OCI-LY3 (cell line): Measurements from ENCODE around the gene METTL18.

Source experiments
- EZH2phosphoT487 ChIP-seq: fragments of 200-600 bp; shearing (Covaris generic); IDR thresholded peaks from 2 replicates; pipeline ENCODE4 v1.6.1; 2018; ENCODE audit warnings: antibody characterized with exemption, mixed run types, low read depth
- TF ChIP-seq, protein P1 (sequence below): fragments of 200-600, 300-600 bp; sonication (generic); IDR thresholded peaks from 2 replicates; pipeline ENCODE4 v1.5.1; 2014; ENCODE audit warnings: antibody characterized with exemption, low read length, low read depth

DNA sequence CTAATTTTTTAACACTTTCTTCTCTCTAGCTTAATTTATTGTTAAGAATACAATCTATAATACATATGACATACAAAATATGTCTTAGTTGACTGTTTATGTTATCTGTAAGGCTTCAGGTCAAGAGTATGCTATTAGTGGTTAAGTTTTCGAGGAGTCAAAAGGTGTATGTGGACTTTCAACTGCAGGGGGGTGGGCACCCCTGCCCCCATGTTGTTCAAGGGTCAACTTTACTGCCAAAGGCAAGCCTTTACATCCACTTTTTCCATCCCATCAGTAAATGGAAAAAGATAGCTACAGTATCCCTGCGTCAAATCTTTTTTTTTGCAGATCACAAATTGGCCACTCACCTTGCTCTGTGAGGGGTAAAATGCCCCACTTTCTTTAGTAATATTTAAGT lies 6.3 kb downstream of the METTL18 start:
- TF ChIP-seq, protein P1, sequence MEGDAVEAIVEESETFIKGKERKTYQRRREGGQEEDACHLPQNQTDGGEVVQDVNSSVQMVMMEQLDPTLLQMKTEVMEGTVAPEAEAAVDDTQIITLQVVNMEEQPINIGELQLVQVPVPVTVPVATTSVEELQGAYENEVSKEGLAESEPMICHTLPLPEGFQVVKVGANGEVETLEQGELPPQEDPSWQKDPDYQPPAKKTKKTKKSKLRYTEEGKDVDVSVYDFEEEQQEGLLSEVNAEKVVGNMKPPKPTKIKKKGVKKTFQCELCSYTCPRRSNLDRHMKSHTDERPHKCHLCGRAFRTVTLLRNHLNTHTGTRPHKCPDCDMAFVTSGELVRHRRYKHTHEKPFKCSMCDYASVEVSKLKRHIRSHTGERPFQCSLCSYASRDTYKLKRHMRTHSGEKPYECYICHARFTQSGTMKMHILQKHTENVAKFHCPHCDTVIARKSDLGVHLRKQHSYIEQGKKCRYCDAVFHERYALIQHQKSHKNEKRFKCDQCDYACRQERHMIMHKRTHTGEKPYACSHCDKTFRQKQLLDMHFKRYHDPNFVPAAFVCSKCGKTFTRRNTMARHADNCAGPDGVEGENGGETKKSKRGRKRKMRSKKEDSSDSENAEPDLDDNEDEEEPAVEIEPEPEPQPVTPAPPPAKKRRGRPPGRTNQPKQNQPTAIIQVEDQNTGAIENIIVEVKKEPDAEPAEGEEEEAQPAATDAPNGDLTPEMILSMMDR = no peak
- no peak for TF ChIP-seq EZH2phosphoT487
